H7 (cell line): Measurements from ENCODE around the gene MAEA. TPM values are rescaled to one million over a fixed set of nuclear protein-coding genes. Genes with fewer than 3 reads are reported as not detected.

ENCODE experiments used
- DNase-seq: peaks from one replicate; pipeline ENCODE4 v3.0.0; 2012
- H3K27me3 ChIP-seq: 2 replicates; pipeline ENCODE4 v1.6.0; 2011; ENCODE audit warnings: mild to moderate bottlenecking, low read length; ENCODE audit not compliant: control insufficient read depth, insufficient read depth
- H3K36me3 ChIP-seq: replicated peaks from 2 replicates; pipeline ENCODE4 v1.5.1; 2011; ENCODE audit warnings: low read length; ENCODE audit not compliant: control insufficient read depth, insufficient read depth
- H3K4me3 ChIP-seq: 2 replicates; pipeline ENCODE4 v1.5.1; 2011; ENCODE audit warnings: low read depth, mild to moderate bottlenecking, control low read depth, low read length, moderate library complexity; ENCODE audit not compliant: insufficient read depth
- total RNA-seq: library from RNA; depleted of rRNA; stranded (reverse); fragments of >200 nt; shearing (Covaris generic); gene quantifications from 2 replicates; pipeline ENCODE4 v1.2.3, GENCODE V29; 2014

Gene MAEA
- total RNA-seq, 1 experiment from 2014 or later = 80.6 TPM

- DNase-seq = no peak
- Histone ChIP-seq H3K27me3 (no peaks in the 10 kb centered on the region), H3K36me3 (no peaks in the 10 kb centered on the region), H3K4me3 (no peak overlapping the region)
Observed at GRCh38 chr4:1259966-1260365, 29.7 kb upstream of the MAEA start.

- H3K36me3 ChIP-seq = no peaks in the 10 kb centered on the region
- no peaks in the 10 kb centered on the region for H3K27me3 ChIP-seq
- H3K4me3 ChIP-seq = no peak overlapping the region
- no peak for DNase-seq
Observed at GRCh38 chr4:1260418-1261106, 29.1 kb upstream of the MAEA start.

- no peaks in the 10 kb centered on the region for H3K27me3 ChIP-seq
- H3K4me3 ChIP-seq = no peak overlapping the region
- peak; percentile 30 for DNase-seq
- no peaks in the 10 kb centered on the region for H3K36me3 ChIP-seq
Observed at GRCh38 chr4:1261107-1261928, 28.4 kb upstream of the MAEA start.

GRCh38 chr4:1264942-1265341, 24.7 kb upstream of the MAEA start:
- DNase-seq = no peak
- Histone ChIP-seq H3K27me3 (no peaks in the 10 kb centered on the region), H3K36me3 (no peaks in the 10 kb centered on the region), H3K4me3 (no peak overlapping the region)

GRCh38 chr4:1265351-1265750, 24.3 kb upstream of the MAEA start:
- no peaks in the 10 kb centered on the region for H3K27me3 ChIP-seq
- no peak overlapping the region for H3K4me3 ChIP-seq
- no peak for DNase-seq
- H3K36me3 ChIP-seq = no peaks in the 10 kb centered on the region

- Histone ChIP-seq H3K4me3 (no peak overlapping the region), H3K27me3 (no peaks in the 10 kb centered on the region)
Observed at GRCh38 chr4:1266881-1267763, 22.6 kb upstream of the MAEA start.

GRCh38 chr4:1269209-1269608, 20.5 kb upstream of the MAEA start:
- DNase-seq = no peak
- no peaks in the 10 kb centered on the region for H3K36me3 ChIP-seq
- no peaks in the 10 kb centered on the region for H3K27me3 ChIP-seq
- H3K4me3 ChIP-seq = no peak overlapping the region

More at GRCh38 chr4:1266881-1267763, 22.6 kb upstream of the MAEA start:
- DNase-seq = no peak
- no peaks in the 10 kb centered on the region for H3K36me3 ChIP-seq

- Histone ChIP-seq H3K4me3 (no peak overlapping the region), H3K36me3 (no peaks in the 10 kb centered on the region), H3K27me3 (no peaks in the 10 kb centered on the region)
- DNase-seq = no peak
Observed at GRCh38 chr4:1271686-1272085, 18.0 kb upstream of the MAEA start.

- Histone ChIP-seq H3K27me3 (no peaks in the 10 kb centered on the region), H3K4me3 (no peak overlapping the region), H3K36me3 (no peaks in the 10 kb centered on the region)
- DNase-seq = no peak
Observed at GRCh38 chr4:1274871-1275270, 14.8 kb upstream of the MAEA start.

GRCh38 chr4:1276984-1277383, 12.7 kb upstream of the MAEA start:
- no peaks in the 10 kb centered on the region for H3K36me3 ChIP-seq
- H3K27me3 ChIP-seq = no peaks in the 10 kb centered on the region
- no peak for DNase-seq
- no peak overlapping the region for H3K4me3 ChIP-seq

- DNase-seq = no peak
- Histone ChIP-seq H3K36me3 (no peaks in the 10 kb centered on the region), H3K27me3 (no peaks in the 10 kb centered on the region), H3K4me3 (no peak overlapping the region)
Observed at GRCh38 chr4:1277667-1278665, 11.7 kb upstream of the MAEA start.

GRCh38 chr4:1279253-1279652, 10.4 kb upstream of the MAEA start:
- no peak for DNase-seq
- no peak overlapping the region for H3K4me3 ChIP-seq
- no peaks in the 10 kb centered on the region for H3K27me3 ChIP-seq
- H3K36me3 ChIP-seq = no peaks in the 10 kb centered on the region

GRCh38 chr4:1283711-1284110, 6.0 kb upstream of the MAEA start:
- DNase-seq = no peak
- H3K27me3 ChIP-seq = no peaks in the 10 kb centered on the region
- no peaks in the 10 kb centered on the region for H3K36me3 ChIP-seq
- H3K4me3 ChIP-seq = no peak overlapping the region
